HL-60 (cell line): ENCODE results near the gene ITGB1.

ENCODE experiments used
- DNase-seq, 2 experiments: peaks; one replicate each; pipeline ENCODE4 v3.0.0-alpha.2; 2010 to 2020; ENCODE audit warnings: low read depth in 1 of 2, low spot score in 1 of 2
- H3K27ac ChIP-seq: fragments of 250-450 bp; sonication (Bioruptor Pico); replicated peaks from 2 replicates; pipeline ENCODE4 v1.5.1; 2020; ENCODE audit warnings: mild to moderate bottlenecking, moderate library complexity
- H3K27me3 ChIP-seq: fragments of 250-450 bp; sonication (Bioruptor Pico); 2 replicates; pipeline ENCODE4 v1.5.1; 2021; ENCODE audit warnings: mild to moderate bottlenecking, moderate library complexity; ENCODE audit not compliant: insufficient read depth, poor library complexity, severe bottlenecking
- H3K4me3 ChIP-seq: replicated peaks from 2 replicates; pipeline ENCODE4 v1.5.1; 2011; ENCODE audit warnings: mild to moderate bottlenecking, control low read depth, low read length; ENCODE audit not compliant: insufficient read depth
- GABPA ChIP-seq: IDR thresholded peaks from 2 replicates; pipeline ENCODE4 v1.6.1; 2012; ENCODE audit warnings: low read depth
- POLR2AphosphoS5 ChIP-seq: IDR thresholded peaks from 2 replicates; pipeline ENCODE4 v1.6.1; 2012; ENCODE audit warnings: low read depth
- SPI1 ChIP-seq: IDR thresholded peaks from 2 replicates; pipeline ENCODE4 v1.6.1; 2012; ENCODE audit warnings: low read depth, mild to moderate bottlenecking, borderline replicate concordance
- TF ChIP-seq, protein P1 (sequence below): IDR thresholded peaks from one replicate; pipeline ENCODE4 v1.5.1; 2011; ENCODE audit warnings: low read length, control low read depth, inconsistent platforms; ENCODE audit not compliant: insufficient read depth
- TF ChIP-seq, protein P2 (sequence below): IDR thresholded peaks from 2 replicates; pipeline ENCODE4 v1.6.1; 2012; ENCODE audit warnings: low read depth; ENCODE audit not compliant: insufficient replicate concordance

ITGB1 gene

DNA sequence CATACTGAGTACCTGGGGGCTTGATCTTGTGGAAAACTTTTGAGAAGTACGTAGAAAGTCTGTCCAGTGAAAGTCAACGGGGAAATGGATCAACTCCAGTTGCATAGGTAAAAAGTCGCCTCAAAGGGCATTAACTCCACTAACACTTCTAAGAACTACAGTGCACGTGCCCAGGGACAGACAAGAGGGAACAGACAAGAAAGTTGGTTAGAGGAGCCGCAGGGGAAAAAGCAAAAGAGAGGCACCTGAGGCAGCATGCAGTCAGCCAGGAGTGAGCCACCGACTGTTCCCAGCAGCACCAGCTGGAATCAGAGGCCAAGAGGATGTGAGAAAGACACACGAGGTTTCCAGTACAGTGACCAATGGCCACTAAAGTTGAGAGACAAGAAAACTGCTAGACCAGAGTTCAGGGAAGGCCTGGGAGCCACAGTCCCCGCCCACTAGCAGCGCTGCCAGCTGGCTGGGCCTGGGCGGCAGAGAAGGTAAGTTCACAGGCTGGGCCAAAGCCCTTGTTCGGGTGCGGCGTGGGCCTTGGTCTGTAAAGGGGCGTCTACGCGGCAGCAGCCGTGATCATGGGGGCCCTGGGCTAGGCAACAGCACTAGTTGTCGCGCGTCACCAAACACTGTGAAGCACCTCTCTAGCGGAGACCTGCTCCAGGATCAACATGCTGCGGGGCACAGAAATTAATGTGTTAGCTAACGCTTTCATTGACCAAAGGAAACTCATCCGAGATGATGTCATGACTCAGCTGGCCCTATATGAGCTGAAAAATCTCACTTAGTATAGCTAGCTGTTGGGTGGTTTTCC, 14.0 kb downstream of the ITGB1 start:
- no peak for DNase-seq
- H3K27ac ChIP-seq = no peak overlapping the region
- TF ChIP-seq, protein P1, sequence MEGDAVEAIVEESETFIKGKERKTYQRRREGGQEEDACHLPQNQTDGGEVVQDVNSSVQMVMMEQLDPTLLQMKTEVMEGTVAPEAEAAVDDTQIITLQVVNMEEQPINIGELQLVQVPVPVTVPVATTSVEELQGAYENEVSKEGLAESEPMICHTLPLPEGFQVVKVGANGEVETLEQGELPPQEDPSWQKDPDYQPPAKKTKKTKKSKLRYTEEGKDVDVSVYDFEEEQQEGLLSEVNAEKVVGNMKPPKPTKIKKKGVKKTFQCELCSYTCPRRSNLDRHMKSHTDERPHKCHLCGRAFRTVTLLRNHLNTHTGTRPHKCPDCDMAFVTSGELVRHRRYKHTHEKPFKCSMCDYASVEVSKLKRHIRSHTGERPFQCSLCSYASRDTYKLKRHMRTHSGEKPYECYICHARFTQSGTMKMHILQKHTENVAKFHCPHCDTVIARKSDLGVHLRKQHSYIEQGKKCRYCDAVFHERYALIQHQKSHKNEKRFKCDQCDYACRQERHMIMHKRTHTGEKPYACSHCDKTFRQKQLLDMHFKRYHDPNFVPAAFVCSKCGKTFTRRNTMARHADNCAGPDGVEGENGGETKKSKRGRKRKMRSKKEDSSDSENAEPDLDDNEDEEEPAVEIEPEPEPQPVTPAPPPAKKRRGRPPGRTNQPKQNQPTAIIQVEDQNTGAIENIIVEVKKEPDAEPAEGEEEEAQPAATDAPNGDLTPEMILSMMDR = no peak
- TF ChIP-seq, protein P2, sequence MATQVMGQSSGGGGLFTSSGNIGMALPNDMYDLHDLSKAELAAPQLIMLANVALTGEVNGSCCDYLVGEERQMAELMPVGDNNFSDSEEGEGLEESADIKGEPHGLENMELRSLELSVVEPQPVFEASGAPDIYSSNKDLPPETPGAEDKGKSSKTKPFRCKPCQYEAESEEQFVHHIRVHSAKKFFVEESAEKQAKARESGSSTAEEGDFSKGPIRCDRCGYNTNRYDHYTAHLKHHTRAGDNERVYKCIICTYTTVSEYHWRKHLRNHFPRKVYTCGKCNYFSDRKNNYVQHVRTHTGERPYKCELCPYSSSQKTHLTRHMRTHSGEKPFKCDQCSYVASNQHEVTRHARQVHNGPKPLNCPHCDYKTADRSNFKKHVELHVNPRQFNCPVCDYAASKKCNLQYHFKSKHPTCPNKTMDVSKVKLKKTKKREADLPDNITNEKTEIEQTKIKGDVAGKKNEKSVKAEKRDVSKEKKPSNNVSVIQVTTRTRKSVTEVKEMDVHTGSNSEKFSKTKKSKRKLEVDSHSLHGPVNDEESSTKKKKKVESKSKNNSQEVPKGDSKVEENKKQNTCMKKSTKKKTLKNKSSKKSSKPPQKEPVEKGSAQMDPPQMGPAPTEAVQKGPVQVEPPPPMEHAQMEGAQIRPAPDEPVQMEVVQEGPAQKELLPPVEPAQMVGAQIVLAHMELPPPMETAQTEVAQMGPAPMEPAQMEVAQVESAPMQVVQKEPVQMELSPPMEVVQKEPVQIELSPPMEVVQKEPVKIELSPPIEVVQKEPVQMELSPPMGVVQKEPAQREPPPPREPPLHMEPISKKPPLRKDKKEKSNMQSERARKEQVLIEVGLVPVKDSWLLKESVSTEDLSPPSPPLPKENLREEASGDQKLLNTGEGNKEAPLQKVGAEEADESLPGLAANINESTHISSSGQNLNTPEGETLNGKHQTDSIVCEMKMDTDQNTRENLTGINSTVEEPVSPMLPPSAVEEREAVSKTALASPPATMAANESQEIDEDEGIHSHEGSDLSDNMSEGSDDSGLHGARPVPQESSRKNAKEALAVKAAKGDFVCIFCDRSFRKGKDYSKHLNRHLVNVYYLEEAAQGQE = no peak
- TF ChIP-seq POLR2AphosphoS5 (no peak), SPI1 (no peak), GABPA (no peak)
- no peaks in the 10 kb centered on the region for H3K27me3 ChIP-seq
- no peak overlapping the region for H3K4me3 ChIP-seq

DNA sequence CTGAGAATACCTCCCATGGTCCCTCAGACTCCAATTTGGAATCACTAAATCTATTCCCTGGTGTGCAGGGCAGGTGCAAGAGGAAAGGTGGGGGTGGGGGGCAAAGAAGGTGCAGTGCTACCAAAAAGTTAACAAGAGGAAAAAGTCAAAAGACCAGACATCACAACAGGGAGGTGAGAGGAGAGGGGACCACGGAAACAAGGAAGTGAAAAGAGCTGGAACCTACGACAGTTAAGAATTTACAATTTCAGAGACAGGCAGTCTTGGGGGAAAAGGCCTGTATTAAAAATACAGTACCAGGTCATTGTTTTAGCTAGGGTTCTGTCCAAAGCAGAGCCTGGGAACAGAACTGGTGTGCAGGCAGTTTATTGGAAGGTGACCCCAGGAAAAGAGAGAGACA, 14.6 kb downstream of the ITGB1 start:
- no peak overlapping the region for H3K27ac ChIP-seq

DNA sequence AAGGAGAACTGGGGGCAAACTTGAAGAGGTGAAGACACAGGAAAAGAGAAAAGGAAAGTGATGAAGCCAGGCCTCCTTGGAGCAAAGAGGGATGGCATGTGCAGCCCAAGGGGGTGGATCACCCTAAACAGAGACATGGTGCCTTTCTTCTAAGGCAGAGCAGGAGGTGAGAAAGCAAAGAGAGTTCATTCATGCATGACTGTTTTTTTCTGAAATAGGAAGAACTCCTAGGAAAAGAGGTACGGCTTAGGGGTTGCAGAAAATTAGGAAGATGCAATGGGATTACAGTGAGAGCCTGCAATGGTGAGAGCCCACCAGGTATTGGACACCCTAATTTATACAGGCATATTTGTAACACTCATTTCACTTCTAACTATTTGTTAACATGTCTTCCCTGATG, 15.9 kb downstream of the ITGB1 start:
- no peak overlapping the region for H3K27ac ChIP-seq
- no peak overlapping the region for H3K4me3 ChIP-seq
- DNase-seq = no peak

More for the DNA sequence above, 14.6 kb downstream of the ITGB1 start:
- TF ChIP-seq SPI1 = 0 out of 2 replicates have a peak, but pooled peaks have one; percentile 5
- no peak for TF ChIP-seq GABPA
- Histone ChIP-seq H3K4me3 (no peak overlapping the region), H3K27me3 (no peaks in the 10 kb centered on the region)
- no peak for DNase-seq

DNA sequence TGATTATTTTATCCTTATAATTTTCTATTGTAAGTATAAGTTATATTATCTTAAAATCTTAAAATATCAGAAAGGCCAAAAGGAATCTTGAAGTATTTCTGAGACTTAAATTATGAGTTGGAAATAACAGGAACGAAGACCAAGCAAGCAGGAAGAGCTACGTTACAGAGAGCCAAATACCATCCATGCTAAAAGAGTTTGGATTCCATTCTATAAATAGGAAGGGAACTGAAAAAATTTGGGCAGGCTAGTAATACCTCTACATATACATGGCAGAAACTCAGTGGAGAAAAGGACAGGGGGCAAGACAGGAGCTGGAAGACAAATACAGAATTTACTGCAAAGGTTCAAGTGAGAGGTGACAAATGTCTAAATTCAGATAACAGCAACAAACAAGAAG, 16.7 kb downstream of the ITGB1 start:
- Histone ChIP-seq H3K27me3 (no peaks in the 10 kb centered on the region), H3K4me3 (no peak overlapping the region), H3K27ac (no peak overlapping the region)
- TF ChIP-seq POLR2AphosphoS5 = no peak
- TF ChIP-seq GABPA = no peak
- TF ChIP-seq, protein P1 = no peak
- TF ChIP-seq SPI1 = no peak
- TF ChIP-seq, protein P2 = no peak
- no peak for DNase-seq

More for the DNA sequence above, 15.9 kb downstream of the ITGB1 start:
- TF ChIP-seq, protein P1 = no peak
- TF ChIP-seq GABPA (no peak), SPI1 (no peak)
- TF ChIP-seq, protein P2 = no peak
- H3K27me3 ChIP-seq = no peaks in the 10 kb centered on the region
